Measurements from ENCODE around the gene BRSK1.

Gene BRSK1

GRCh38 chr19:55254625-55254977 is 29.2 kb upstream of the BRSK1 start:
- DNase-seq = no peak

GRCh38 chr19:55255618-55256423 is 28.0 kb upstream of the BRSK1 start:
- DNase-seq = peak; percentile 71

- DNase-seq = no peak
Observed at GRCh38 chr19:55256562-55257460, 27.0 kb upstream of the BRSK1 start.

- DNase-seq = peak; percentile 20
Observed at GRCh38 chr19:55257461-55258420, 26.1 kb upstream of the BRSK1 start.

- DNase-seq = peak; percentile 19
Observed at GRCh38 chr19:55258476-55258827, 25.3 kb upstream of the BRSK1 start.

- DNase-seq = peak; percentile 95
Observed at GRCh38 chr19:55258828-55259539, 24.8 kb upstream of the BRSK1 start, which contains the start of gene PPP6R1. Gene PPP6R1, minus strand, starts transcription at chr19:55259017. Its CDS starts 11,914 bp downstream, at chr19:55247103.

GRCh38 chr19:55259540-55260210 is 24.1 kb upstream of the BRSK1 start:
- DNase-seq = no peak

- DNase-seq = no peak
Observed at GRCh38 chr19:55261671-55262126, 22.1 kb upstream of the BRSK1 start.

GRCh38 chr19:55262359-55262758 is 21.4 kb upstream of the BRSK1 start:
- DNase-seq = no peak

GRCh38 chr19:55264531-55264930 is 19.3 kb upstream of the BRSK1 start:
- DNase-seq = no peak

- no peak for DNase-seq
Observed at GRCh38 chr19:55265173-55265572, 18.6 kb upstream of the BRSK1 start.

- no peak for DNase-seq
Observed at GRCh38 chr19:55265723-55266386, 17.9 kb upstream of the BRSK1 start.

- no peak for DNase-seq
Observed at GRCh38 chr19:55266404-55266803, 17.4 kb upstream of the BRSK1 start.

- no peak for DNase-seq
Observed at GRCh38 chr19:55266840-55267239, 17.0 kb upstream of the BRSK1 start.

GRCh38 chr19:55269299-55269698 is 14.5 kb upstream of the BRSK1 start:
- no peak for DNase-seq

GRCh38 chr19:55270172-55270942 is 13.4 kb upstream of the BRSK1 start:
- DNase-seq = no peak

GRCh38 chr19:55272142-55272541 is 11.7 kb upstream of the BRSK1 start:
- no peak for DNase-seq

- no peak for DNase-seq
Observed at GRCh38 chr19:55273978-55274707, 9.7 kb upstream of the BRSK1 start.

Data from stimulated activated CD4-positive, alpha-beta T cell treated with anti-CD3 and anti-CD28 coated beads, Interleukin-1b, Interleukin-23, amount 100 ng/mL, for 48 hours (primary cell).